Measurements from ENCODE around the gene FBXO9. TPM values are rescaled to one million over a fixed set of nuclear protein-coding genes. Genes with fewer than 3 reads are reported as not detected.

Gene FBXO9
- total RNA-seq, 2 donors from 2014 or later: 49.6 to 65.3 TPM

- H3K4me1 Mint-ChIP-seq: peaks cover 9% of the 10 kb centered on the region
- no peak overlapping the region for H3K4me3 Mint-ChIP-seq
- no peak for TF ChIP-seq CTCF (conservative IDR thresholded peaks at IDR 0.05)
- H3K27me3 ChIP-seq (ENCODE audit: control insufficient read depth, insufficient read depth, low read length, poor library complexity, severe bottlenecking): no peaks in the 10 kb centered on the region
- H3K9ac ChIP-seq (ENCODE audit: extremely low read depth, low read length, poor library complexity, severe bottlenecking): no peak overlapping the region
- DNase-seq: no peak
- no peaks in the 10 kb centered on the region for H3K4me1 ChIP-seq (ENCODE audit: control insufficient read depth, insufficient read depth, low read length)
- no peaks in the 10 kb centered on the region for H3K9me3 Mint-ChIP-seq
- H3K27ac ChIP-seq (ENCODE audit: low read depth, low read length): no peak overlapping the region
- no peak overlapping the region for H3K27ac Mint-ChIP-seq
- H3K9me3 ChIP-seq (ENCODE audit: control insufficient read depth, low read length): no peaks in the 10 kb centered on the region
- H3K4me3 ChIP-seq (ENCODE audit: low read length): no peak overlapping the region
- 100% methylated on average over 1 of the region's 1 CpG; no CpG with 5 or more reads in 1 of the 2 experiments for WGBS, 2 experiments (ENCODE audit: insufficient coverage in 1 of 2, insufficient read length in 1 of 2)
- peaks cover 13% of the 10 kb centered on the region for H3K36me3 Mint-ChIP-seq (ENCODE audit: low read depth)
- no peaks in the 10 kb centered on the region for H3K27me3 Mint-ChIP-seq (ENCODE audit: insufficient read depth)
- H3K36me3 ChIP-seq (ENCODE audit: control insufficient read depth, insufficient read depth, low read length): peaks cover 21% of the 10 kb centered on the region
These were observed 2.7 kb downstream of the FBXO9 start for GRCh38 chr6:53067849-53068361.

GRCh38 chr6:53069427-53069826 is 4.2 kb downstream of the FBXO9 start:
- no peak for TF ChIP-seq CTCF (conservative IDR thresholded peaks at IDR 0.05)
- Histone ChIP-seq H3K9me3 (ENCODE audit: control insufficient read depth, low read length) (no peaks in the 10 kb centered on the region), H3K4me3 (ENCODE audit: low read length) (no peak overlapping the region), H3K27ac (ENCODE audit: low read depth, low read length) (no peak overlapping the region), H3K9ac (ENCODE audit: extremely low read depth, low read length, poor library complexity, severe bottlenecking) (no peak overlapping the region), H3K4me1 (ENCODE audit: control insufficient read depth, insufficient read depth, low read length) (no peaks in the 10 kb centered on the region), H3K27me3 (ENCODE audit: control insufficient read depth, insufficient read depth, low read length, poor library complexity, severe bottlenecking) (no peaks in the 10 kb centered on the region), H3K36me3 (ENCODE audit: control insufficient read depth, insufficient read depth, low read length) (peaks cover 30% of the 10 kb centered on the region)
- Mint-ChIP-seq H3K4me1 (peaks cover 9% of the 10 kb centered on the region), H3K9me3 (no peaks in the 10 kb centered on the region), H3K27ac (peak overlapping the region; percentile 12), H3K27me3 (ENCODE audit: insufficient read depth) (no peaks in the 10 kb centered on the region), H3K36me3 (ENCODE audit: low read depth) (peaks cover 24% of the 10 kb centered on the region), H3K4me3 (no peak overlapping the region)
- no peak for DNase-seq
- WGBS, 2 experiments (ENCODE audit: insufficient coverage in 1 of 2, insufficient read length in 1 of 2): 67% methylated on average over 1 of the region's 1 CpG; no CpG with 5 or more reads in 1 of the 2 experiments

GRCh38 chr6:53070806-53071205 is 5.6 kb downstream of the FBXO9 start:
- peaks cover 40% of the 10 kb centered on the region for H3K36me3 ChIP-seq (ENCODE audit: control insufficient read depth, insufficient read depth, low read length)
- Mint-ChIP-seq H3K4me1 (peaks cover 9% of the 10 kb centered on the region), H3K27me3 (ENCODE audit: insufficient read depth) (no peaks in the 10 kb centered on the region), H3K27ac (no peak overlapping the region), H3K4me3 (no peak overlapping the region), H3K9me3 (no peaks in the 10 kb centered on the region), H3K36me3 (ENCODE audit: low read depth) (peaks cover 28% of the 10 kb centered on the region)
- H3K9me3 ChIP-seq (ENCODE audit: control insufficient read depth, low read length): no peaks in the 10 kb centered on the region
- no peaks in the 10 kb centered on the region for H3K4me1 ChIP-seq (ENCODE audit: control insufficient read depth, insufficient read depth, low read length)
- H3K27ac ChIP-seq (ENCODE audit: low read depth, low read length): no peak overlapping the region
- no peak overlapping the region for H3K4me3 ChIP-seq (ENCODE audit: low read length)
- DNase-seq: no peak
- TF ChIP-seq CTCF (conservative IDR thresholded peaks at IDR 0.05): no peak
- no peak overlapping the region for H3K9ac ChIP-seq (ENCODE audit: extremely low read depth, low read length, poor library complexity, severe bottlenecking)
- H3K27me3 ChIP-seq (ENCODE audit: control insufficient read depth, insufficient read depth, low read length, poor library complexity, severe bottlenecking): no peaks in the 10 kb centered on the region
- WGBS, 2 experiments (ENCODE audit: insufficient coverage in 1 of 2, insufficient read length in 1 of 2): 96 to 100% methylated on average over 1 of the region's 1 CpG
